Muscle of arm (tissue), 12 donors: ENCODE data around the gene UGT3A2. TPM values are rescaled to one million over a fixed set of nuclear protein-coding genes. Genes with fewer than 3 reads are reported as not detected.
A peak's percentile ranks its signal among the peaks of the same experiment; 100 is the strongest.

Source experiments
- DNase-seq: peaks from one replicate; pipeline ENCODE4 v3.0.0-alpha.2; 2013
- polyA plus RNA-seq, 12 donors: library from polyadenylated mRNA; unstranded; fragments of 120-200 nt; gene quantifications; one replicate each; pipeline ENCODE4 v1.2.1, GENCODE V29; 2013; ENCODE audit not compliant: insufficient read length in 12 of 12

The UGT3A2 gene
- polyA plus RNA-seq, 12 donors = 0.25 to 1.7 (median 0.66) TPM; not detected in 2

GRCh38 chr5:36009698-36010097 lies 57.0 kb downstream of the UGT3A2 start:
- DNase-seq = no peak

GRCh38 chr5:36007366-36007765 lies 59.3 kb downstream of the UGT3A2 start:
- no peak for DNase-seq

DNA sequence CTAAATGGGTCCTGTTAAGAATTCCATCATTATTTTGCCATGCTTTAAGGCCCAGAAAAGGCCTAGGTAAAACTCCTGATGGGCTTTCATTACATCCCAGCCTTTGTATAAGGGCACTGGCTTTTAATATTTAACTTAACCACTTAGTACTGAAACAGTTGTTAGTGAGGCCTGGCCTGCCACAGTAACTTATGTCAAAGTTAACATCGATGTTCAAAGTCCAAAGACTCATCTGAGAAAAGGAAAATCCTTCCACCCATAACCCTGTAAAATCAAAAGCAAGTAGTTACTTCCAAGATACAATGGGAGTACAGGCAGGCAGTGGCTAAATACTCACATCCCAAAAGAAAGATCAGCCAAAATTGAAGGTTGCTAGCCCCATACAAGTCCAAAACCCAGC lies 60.5 kb downstream of the UGT3A2 start:
- no peak for DNase-seq

DNA sequence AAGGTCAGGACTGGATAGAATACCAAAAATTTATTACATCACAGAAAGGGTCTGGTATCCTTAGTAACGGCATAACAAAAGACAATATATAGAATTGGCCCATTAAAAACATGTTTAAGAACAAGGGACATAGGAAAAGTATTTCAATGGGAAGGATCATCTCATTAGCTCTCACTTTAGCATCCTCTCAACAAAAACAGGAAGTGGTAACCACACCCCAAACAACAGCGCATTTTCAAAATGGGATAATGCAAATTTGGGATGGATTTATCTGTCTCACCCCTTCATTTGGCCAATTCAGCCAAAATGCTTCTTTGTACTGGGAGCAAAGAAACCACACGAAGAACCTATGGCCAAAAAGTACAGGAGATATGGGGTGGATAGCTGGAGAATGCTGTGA lies 65.7 kb downstream of the UGT3A2 start:
- DNase-seq = no peak

DNA sequence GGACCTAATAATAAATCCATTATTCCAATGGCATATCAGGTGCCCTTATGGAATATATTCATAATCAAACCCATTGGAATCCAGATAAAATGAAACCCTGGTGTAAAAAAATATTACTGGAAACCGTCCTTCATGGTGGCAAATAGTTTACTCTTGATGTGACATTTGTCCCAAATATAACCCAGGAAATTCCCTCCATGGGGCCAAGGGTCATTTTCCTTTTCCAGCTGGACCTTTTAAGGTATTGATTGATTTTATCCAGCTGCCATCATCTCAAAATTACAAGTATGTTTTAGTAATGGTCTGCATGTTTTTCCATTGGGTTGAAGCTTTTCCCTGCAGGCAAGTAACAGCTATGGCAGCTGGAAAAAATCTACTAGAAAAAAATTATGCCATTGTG lies 67.1 kb downstream of the UGT3A2 start:
- DNase-seq = no peak

DNA sequence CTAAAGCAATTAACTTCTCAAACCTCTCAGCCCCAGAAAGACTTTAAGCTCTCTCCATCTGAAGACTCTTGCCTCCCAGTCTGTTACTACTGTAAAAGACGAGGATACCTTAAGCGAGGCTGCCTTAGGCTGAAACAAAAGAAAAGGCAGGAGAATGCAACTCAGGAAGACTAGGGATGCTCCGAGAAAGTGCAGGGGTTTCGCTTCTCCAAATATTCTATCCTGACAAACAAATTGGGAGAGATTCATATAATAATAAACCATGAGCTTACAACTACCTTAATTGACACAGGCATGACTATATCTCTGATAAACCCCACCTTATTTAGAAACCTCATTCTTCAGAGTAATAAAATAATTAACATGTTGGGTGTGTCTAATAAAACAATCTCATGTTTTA lies 70.6 kb downstream of the UGT3A2 start:
- no peak for DNase-seq

GRCh38 chr5:35990941-35991611 lies 75.6 kb downstream of the UGT3A2 start, which contains the start of gene UGT3A1:
TSS of gene UGT3A1 (minus strand) at chr5:35991390. CDS start at chr5:35991240, 150 bp downstream.
- peak; percentile 14 for DNase-seq

- no peak for DNase-seq
Measured at GRCh38 chr5:35990520-35990919, 76.2 kb downstream of the UGT3A2 start.

- DNase-seq = no peak
Measured at GRCh38 chr5:35988529-35988928, 78.2 kb downstream of the UGT3A2 start.

DNA sequence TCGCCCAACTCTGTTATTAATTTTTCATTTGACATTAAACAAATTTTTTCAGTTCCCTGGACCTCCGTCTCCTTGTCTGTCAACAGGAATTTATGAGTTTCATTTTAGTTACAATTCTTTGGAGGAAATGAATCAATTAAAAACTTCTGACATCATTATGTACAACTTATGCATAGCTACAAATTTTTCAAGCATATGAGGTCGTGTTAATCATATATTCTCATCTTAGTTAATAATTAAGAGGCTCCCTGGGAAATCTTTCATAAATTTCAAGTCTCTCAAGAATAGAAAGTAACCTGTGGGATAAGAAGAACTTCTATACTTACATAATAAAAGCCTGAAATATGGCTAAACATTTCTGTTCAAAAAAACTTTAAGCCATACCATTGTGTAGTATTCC lies 78.9 kb downstream of the UGT3A2 start:
- no peak for DNase-seq

Other genes with a start within 250 kb of the UGT3A2 start
- gene IL7R, start 210.0 kb downstream of the UGT3A2 start, polyA plus RNA-seq = 1 to 10 TPM in 11 of 12 donors, not detected in 1; 1.7 to 7.4 (median 2.8) TPM
- not detected for gene CAPSL, start 128.3 kb downstream of the UGT3A2 start, polyA plus RNA-seq
- 10 to 100 TPM in 10 of 12 donors, 1 to 10 TPM in 1, not detected in 1; 8.2 to 55.4 (median 34.7) TPM for gene UGT3A1, start 75.5 kb downstream of the UGT3A2 start, polyA plus RNA-seq
- gene LMBRD2, start 85.0 kb upstream of the UGT3A2 start, polyA plus RNA-seq = 10 to 100 TPM in 11 of 12 donors, not detected in 1; 11.1 to 19.3 (median 14.6) TPM
- gene SKP2, start 85.2 kb upstream of the UGT3A2 start, polyA plus RNA-seq = 10 to 100 TPM in 11 of 12 donors, not detected in 1; 47.6 to 84.8 (median 61.7) TPM
- 100 to 1,000 TPM in 1 of 12 donors, 10 to 100 TPM in 11; 29.5 to 117 (median 45.5) TPM for gene NADK2, start 175.0 kb upstream of the UGT3A2 start, polyA plus RNA-seq
- gene RANBP3L, start 235.0 kb upstream of the UGT3A2 start, polyA plus RNA-seq = under 1 TPM in 10 of 12 donors, not detected in 2; 0.22 to 0.86 (median 0.53) TPM